Brain microvascular endothelial cell (primary cell): Measurements from ENCODE around the gene GGCX.

ENCODE experiments used
- DNase-seq: peaks from one replicate; pipeline ENCODE4 v3.0.0-alpha.2; 2020
- H3K27ac ChIP-seq: fragments of 250-450 bp; sonication (Bioruptor Pico); 2 replicates; pipeline ENCODE4 v1.5.1; 2020; ENCODE audit warnings: mild to moderate bottlenecking, moderate library complexity
- H3K27me3 ChIP-seq: fragments of 250-450 bp; sonication (Bioruptor Pico); replicated peaks from 2 replicates; pipeline ENCODE4 v1.5.1; 2020; ENCODE audit warnings: mild to moderate bottlenecking
- H3K36me3 ChIP-seq: fragments of 250-450 bp; sonication (Bioruptor Pico); replicated peaks from 2 replicates; pipeline ENCODE4 v1.5.1; 2020; ENCODE audit warnings: mild to moderate bottlenecking
- H3K4me3 ChIP-seq: 2 replicates; pipeline ENCODE4 v1.5.1; 2011; ENCODE audit warnings: low read depth, mild to moderate bottlenecking, control low read depth, low read length, moderate library complexity
- CTCF ChIP-seq: IDR thresholded peaks from 2 replicates; pipeline ENCODE4 v1.5.1; 2011; ENCODE audit warnings: low read depth, mild to moderate bottlenecking, moderate library complexity, low read length, control low read depth, inconsistent platforms; ENCODE audit errors: missing control alignments
- in situ Hi-C: cut with HindIII; loops from 2 replicates; pipeline ENCODE4 v1.10.0; 2017; ENCODE audit warnings: low sequenced_read_pairs, low pct_ligation_motif_present

The GGCX gene

GRCh38 chr2:85496436-85496835 is 64.9 kb downstream of the GGCX start:
- Histone ChIP-seq H3K27ac (no peak overlapping the region), H3K27me3 (no peaks in the 10 kb centered on the region), H3K4me3 (no peak overlapping the region), H3K36me3 (no peaks in the 10 kb centered on the region)
- in situ Hi-C loops = no loop called here
- DNase-seq = no peak
- no peak for TF ChIP-seq CTCF
